ENCODE data around the gene PRPF38A.
"Not testable (repeated sequence)": the region's sequence is repeated elsewhere in the genome, so short reads cannot be mapped to it uniquely, and the experiment has no call there.

PRPF38A gene

GRCh38 chr1:52404116-52404974 is at the start of gene PRPF38A, which contains the start of gene ORC1:
Gene PRPF38A (plus strand): TSS chr1:52404602. CDS start chr1:52404750, 148 bp downstream.
Gene ORC1 (minus strand): TSS chr1:52404423. CDS start chr1:52402223, 2,200 bp downstream.
- peak; percentile 99 for DNase-seq (ENCODE audit: low spot score)

GRCh38 chr1:52355436-52355835 is 49.0 kb upstream of the PRPF38A start:
- no peak for DNase-seq (ENCODE audit: low spot score)

GRCh38 chr1:52355847-52356505 is 48.4 kb upstream of the PRPF38A start:
- no peak for DNase-seq (ENCODE audit: low spot score)

GRCh38 chr1:52356818-52357355 is 47.5 kb upstream of the PRPF38A start:
- no peak for DNase-seq (ENCODE audit: low spot score)

GRCh38 chr1:52357397-52357796 is 47.0 kb upstream of the PRPF38A start:
- no peak for DNase-seq (ENCODE audit: low spot score)

- no peak for DNase-seq (ENCODE audit: low spot score)
Measured at GRCh38 chr1:52358851-52359497, 45.4 kb upstream of the PRPF38A start.

- DNase-seq (ENCODE audit: low spot score) = no peak
Measured at GRCh38 chr1:52359676-52360594, 44.5 kb upstream of the PRPF38A start.

- DNase-seq (ENCODE audit: low spot score) = no peak
Measured at GRCh38 chr1:52360595-52360968, 43.8 kb upstream of the PRPF38A start.

- no peak for DNase-seq (ENCODE audit: low spot score)
Measured at GRCh38 chr1:52364235-52364839, 40.1 kb upstream of the PRPF38A start.

- DNase-seq (ENCODE audit: low spot score) = peak; percentile 41
Measured at GRCh38 chr1:52365071-52365745, 39.2 kb upstream of the PRPF38A start.

GRCh38 chr1:52365746-52366516 is 38.5 kb upstream of the PRPF38A start, which contains the start of gene CC2D1B:
Gene CC2D1B (minus strand): TSS chr1:52366205. CDS start chr1:52364620, 1,585 bp downstream.
- DNase-seq (ENCODE audit: low spot score) = peak; percentile 93

GRCh38 chr1:52366517-52366827 is 37.9 kb upstream of the PRPF38A start:
- no peak for DNase-seq (ENCODE audit: low spot score)

- no peak for DNase-seq (ENCODE audit: low spot score)
Measured at GRCh38 chr1:52367272-52367671, 37.1 kb upstream of the PRPF38A start.

GRCh38 chr1:52368383-52369172 is 35.8 kb upstream of the PRPF38A start:
- peak; percentile 67 for DNase-seq (ENCODE audit: low spot score)

GRCh38 chr1:52369851-52370250 is 34.6 kb upstream of the PRPF38A start:
- DNase-seq (ENCODE audit: low spot score) = not testable (repeated sequence)

- no peak for DNase-seq (ENCODE audit: low spot score)
Measured at GRCh38 chr1:52385376-52385775, 19.0 kb upstream of the PRPF38A start.

- DNase-seq (ENCODE audit: low spot score) = no peak
Measured at GRCh38 chr1:52386458-52386857, 17.9 kb upstream of the PRPF38A start.

GRCh38 chr1:52393174-52393573 is 11.2 kb upstream of the PRPF38A start:
- DNase-seq (ENCODE audit: low spot score) = no peak

GRCh38 chr1:52399629-52400028 is 4.8 kb upstream of the PRPF38A start:
- no peak for DNase-seq (ENCODE audit: low spot score)
